Activated T-cell treated with anti-CD3 and anti-CD28 coated beads, Interleukin-2, amount 50 U/mL, for 72 hours (primary cell): Measurements from ENCODE around the gene ZNF594. TPM values are rescaled to one million over a fixed set of nuclear protein-coding genes. Genes with fewer than 3 reads are reported as not detected.
"Not testable (repeated sequence)": the region's sequence is repeated elsewhere in the genome, so short reads cannot be mapped to it uniquely, and the experiment has no call there.

Source experiments
- ATAC-seq, 2 donors: fragments of 150-1000 bp; cut with Tn5 transposase; replicated peaks in 1 of 2; 2 replicates each; pipeline ENCODE4 v1.10.0; 2021; ENCODE audit warnings: moderate library complexity in 2 of 2, mild to moderate bottlenecking in 1 of 2
- DNase-seq, 2 donors: peaks; one replicate each; pipeline ENCODE4 v3.0.0; 2021 to 2022; ENCODE audit warnings: mixed read lengths in 1 of 2
- H3K27ac Mint-ChIP-seq: one replicate; pipeline ENCODE4 v1.8.0; 2022; ENCODE audit warnings: mild to moderate bottlenecking, moderate library complexity, mixed read lengths
- H3K27me3 Mint-ChIP-seq: one replicate; pipeline ENCODE4 v1.8.0; 2022; ENCODE audit warnings: low read depth, mixed read lengths
- H3K36me3 Mint-ChIP-seq, 2 donors: one replicate each; pipeline ENCODE4 v1.8.0; 2022; ENCODE audit warnings: mixed read lengths in 2 of 2, mild to moderate bottlenecking in 1 of 2; ENCODE audit not compliant: insufficient read depth in 2 of 2
- H3K4me1 Mint-ChIP-seq: one replicate; pipeline ENCODE4 v1.8.0; 2022; ENCODE audit warnings: low read depth, mixed read lengths
- H3K4me3 Mint-ChIP-seq, 2 donors: one replicate each; pipeline ENCODE4 v1.8.0; 2022; ENCODE audit warnings: mild to moderate bottlenecking in 2 of 2, mixed read lengths in 2 of 2, moderate library complexity in 2 of 2
- H3K9me3 Mint-ChIP-seq, 2 donors: one replicate each; pipeline ENCODE4 v1.8.0; 2022; ENCODE audit warnings: mixed read lengths in 2 of 2
- total RNA-seq, 2 donors: library from RNA; stranded (reverse); gene quantifications; one replicate each; pipeline ENCODE4 v1.2.3, GENCODE V29; 2022

Gene ZNF594
- total RNA-seq, 2 donors from 2014 or later, result 5.3 to 7.8 TPM

DNA sequence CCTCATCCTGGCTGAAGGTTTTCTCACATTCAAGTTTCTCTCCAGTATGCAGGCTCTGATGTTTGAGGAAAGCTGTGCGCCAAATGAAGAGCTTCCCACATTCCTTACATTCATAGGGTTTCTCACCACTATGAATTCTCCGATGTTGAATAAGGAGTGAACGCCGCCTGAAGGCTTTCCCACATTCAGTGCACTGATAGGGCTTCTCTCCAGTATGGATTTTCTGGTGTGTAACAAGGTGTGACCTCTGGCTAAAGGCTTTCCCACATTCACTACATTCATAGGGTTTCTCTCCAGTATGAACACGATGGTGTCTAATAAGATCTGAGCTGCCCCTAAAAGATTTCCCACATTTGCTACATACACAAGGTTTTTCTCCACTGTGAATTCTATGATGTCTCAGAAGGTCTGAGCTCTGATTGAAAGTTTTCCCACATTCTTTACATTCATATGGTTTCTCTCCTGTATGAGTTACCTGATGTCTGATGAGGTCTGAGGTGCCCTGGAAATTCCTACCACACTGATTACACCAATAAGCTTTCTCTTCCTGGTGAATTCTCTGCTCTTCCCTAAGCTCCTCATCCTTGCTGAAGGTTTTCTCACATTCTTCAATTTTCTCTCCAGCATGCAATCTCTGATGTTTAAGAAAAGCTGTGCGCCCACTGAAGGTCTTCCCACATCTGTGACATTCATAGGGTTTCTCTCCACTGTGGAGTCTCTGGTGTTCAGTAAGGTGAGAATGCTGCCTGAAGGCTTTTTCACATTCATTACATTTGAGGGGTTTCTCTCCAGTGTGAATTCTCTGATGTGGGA lies 8.9 kb downstream of the ZNF594 start:
- no peak for ATAC-seq
- H3K4me1 Mint-ChIP-seq, result no peaks in the 10 kb centered on the region
- H3K27me3 Mint-ChIP-seq, result no peaks in the 10 kb centered on the region
- peak overlapping the region; percentile 77 for H3K27ac Mint-ChIP-seq
- H3K4me3 Mint-ChIP-seq, result no peak overlapping the region
- peaks cover 55 to 75% of the 10 kb centered on the region in 2 donors for H3K36me3 Mint-ChIP-seq
- peaks cover 20 to 42% of the 10 kb centered on the region in 2 donors for H3K9me3 Mint-ChIP-seq
- no peak for DNase-seq

GRCh38 chr17:5181509-5182305 lies 10.0 kb downstream of the ZNF594 start:
- no peaks in the 10 kb centered on the region for H3K4me1 Mint-ChIP-seq
- no peak for ATAC-seq
- peaks cover 48 to 70% of the 10 kb centered on the region in 2 donors for H3K36me3 Mint-ChIP-seq
- DNase-seq, result no peak
- H3K27ac Mint-ChIP-seq, result peak overlapping the region; percentile 77
- H3K27me3 Mint-ChIP-seq, result no peaks in the 10 kb centered on the region
- peaks cover 14 to 35% of the 10 kb centered on the region in 2 donors for H3K9me3 Mint-ChIP-seq
- H3K4me3 Mint-ChIP-seq, result no peak overlapping the region

DNA sequence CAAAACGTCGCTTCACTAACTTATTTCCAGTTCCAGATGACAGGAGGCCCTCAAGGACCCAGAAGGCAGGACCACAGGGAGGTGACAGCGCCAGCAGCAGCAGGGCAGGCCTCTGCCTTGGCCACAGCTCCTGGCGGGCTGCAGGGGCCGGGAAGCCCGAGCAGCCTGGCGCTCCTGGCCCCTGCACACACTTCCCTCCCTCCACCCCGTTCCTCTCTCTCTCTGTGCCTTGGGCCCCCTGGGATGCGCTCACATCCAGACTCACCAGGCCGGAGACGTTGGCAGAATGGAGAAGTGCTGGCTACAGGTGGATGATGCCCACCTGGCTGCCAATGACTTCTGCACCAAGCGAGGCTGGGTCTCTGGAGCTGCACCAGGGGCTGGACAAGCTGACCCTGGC lies 12.7 kb downstream of the ZNF594 start:
- Mint-ChIP-seq H3K4me1 (no peaks in the 10 kb centered on the region), H3K27ac (no peak overlapping the region), H3K36me3 (peaks cover 50 to 66% of the 10 kb centered on the region in 2 donors), H3K9me3 (peaks cover 7 to 34% of the 10 kb centered on the region in 2 donors), H3K27me3 (no peaks in the 10 kb centered on the region), H3K4me3 (no peak overlapping the region)
- DNase-seq, result no peak
- no peak for ATAC-seq

- peaks cover 2 to 16% of the 10 kb centered on the region in 2 donors for H3K9me3 Mint-ChIP-seq
- H3K27me3 Mint-ChIP-seq, ATAC-seq: not testable (repeated sequence)
Measured at GRCh38 chr17:5175027-5175426, 16.6 kb downstream of the ZNF594 start.

DNA sequence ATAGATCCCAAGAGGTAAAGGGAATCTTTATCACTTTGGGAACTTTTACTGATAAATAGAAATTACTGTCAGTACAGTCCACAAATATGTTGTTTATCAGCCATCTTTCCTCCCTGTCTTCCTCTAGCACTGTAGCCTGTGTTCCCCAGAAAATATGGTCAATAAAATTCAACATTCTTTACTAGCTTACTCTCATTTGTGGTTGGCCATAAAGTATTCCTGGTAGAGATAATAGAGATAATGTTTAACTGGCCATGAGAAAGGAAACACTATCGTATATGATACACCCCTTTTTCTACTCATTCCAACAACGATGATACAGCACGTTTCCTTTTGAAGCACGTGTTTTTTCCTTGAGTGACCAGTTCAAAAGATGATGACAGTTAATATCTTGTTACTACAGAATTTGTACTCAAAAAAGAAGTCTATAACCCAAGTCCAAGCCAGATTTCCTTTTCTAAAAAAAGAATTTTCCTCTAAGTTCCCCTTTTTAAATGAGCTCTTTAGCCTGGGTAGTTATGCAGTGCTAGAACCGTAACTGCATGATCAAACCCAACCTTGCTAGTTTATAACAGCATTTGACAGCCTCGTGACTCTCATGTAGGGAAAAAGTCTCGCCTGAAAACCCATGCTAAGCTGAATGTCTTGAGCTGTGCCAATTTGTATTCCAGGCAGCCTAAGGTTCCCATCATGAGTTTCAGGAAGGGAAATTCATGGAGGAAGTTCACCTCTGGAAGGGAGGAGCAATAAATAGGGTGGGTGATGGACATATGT lies 25.7 kb downstream of the ZNF594 start:
- not testable (repeated sequence) for DNase-seq, ATAC-seq, H3K9me3 Mint-ChIP-seq, H3K27ac Mint-ChIP-seq, H3K4me3 Mint-ChIP-seq, H3K4me1 Mint-ChIP-seq, H3K36me3 Mint-ChIP-seq
- H3K27me3 Mint-ChIP-seq, result peaks cover 16% of the 10 kb centered on the region

More at GRCh38 chr17:5175027-5175426, 16.6 kb downstream of the ZNF594 start:
- not testable (repeated sequence) for H3K4me3 Mint-ChIP-seq, H3K27ac Mint-ChIP-seq, H3K4me1 Mint-ChIP-seq, DNase-seq
- H3K36me3 Mint-ChIP-seq, result peaks cover 16 to 33% of the 10 kb centered on the region in 2 donors

GRCh38 chr17:5164436-5164835 lies 27.2 kb downstream of the ZNF594 start:
- H3K4me3 Mint-ChIP-seq, result no peak overlapping the region
- no peaks in the 10 kb centered on the region for H3K9me3 Mint-ChIP-seq
- peaks cover 16% of the 10 kb centered on the region for H3K27me3 Mint-ChIP-seq
- ATAC-seq (no peak), DNase-seq (no peak)
- H3K27ac Mint-ChIP-seq, result no peak overlapping the region
- no peaks in the 10 kb centered on the region for H3K4me1 Mint-ChIP-seq
- H3K36me3 Mint-ChIP-seq, result no peaks in the 10 kb centered on the region

DNA sequence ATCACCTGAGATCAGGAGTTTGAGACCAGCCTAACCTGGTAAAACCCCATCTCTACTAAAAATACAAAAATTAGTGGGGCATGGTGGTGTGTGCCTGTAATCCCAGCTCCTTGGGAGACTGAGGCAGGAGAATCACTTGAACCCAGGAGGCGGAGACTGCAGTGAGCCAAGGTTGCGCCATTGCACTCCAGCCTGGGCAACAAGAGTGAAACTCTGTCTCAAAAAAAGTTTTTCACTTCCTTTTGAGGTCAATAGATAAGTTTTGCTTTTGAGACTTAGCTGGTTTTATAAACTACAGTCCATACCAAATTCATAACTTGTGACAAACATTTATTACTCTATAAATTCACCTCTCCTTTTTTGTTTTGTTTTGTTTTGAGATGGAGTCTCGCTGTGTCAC lies 29.9 kb downstream of the ZNF594 start:
- not testable (repeated sequence) for H3K27ac Mint-ChIP-seq, H3K4me3 Mint-ChIP-seq, H3K36me3 Mint-ChIP-seq, DNase-seq, H3K4me1 Mint-ChIP-seq, H3K9me3 Mint-ChIP-seq, ATAC-seq
- H3K27me3 Mint-ChIP-seq, result peaks cover 22% of the 10 kb centered on the region

DNA sequence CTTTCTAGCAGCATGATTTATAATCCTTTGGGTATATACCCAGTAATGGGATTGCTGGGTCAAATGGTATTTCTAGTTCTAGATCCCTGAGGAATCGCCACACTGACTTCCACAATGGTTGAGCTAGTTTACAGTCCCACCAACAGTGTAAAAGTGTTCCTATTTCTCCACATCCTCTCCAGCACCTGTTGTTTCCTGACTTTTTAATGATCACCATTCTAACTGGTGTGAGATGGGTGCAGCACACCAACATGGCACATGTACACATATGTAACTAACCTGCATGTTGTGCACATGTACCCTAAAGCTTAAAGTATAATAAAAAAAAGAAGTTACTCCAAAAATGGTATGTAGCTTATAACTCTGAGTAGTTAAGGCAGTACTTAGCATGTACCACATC lies 31.0 kb downstream of the ZNF594 start:
- H3K9me3 Mint-ChIP-seq, DNase-seq, ATAC-seq, H3K4me1 Mint-ChIP-seq, H3K36me3 Mint-ChIP-seq, H3K4me3 Mint-ChIP-seq, H3K27ac Mint-ChIP-seq: not testable (repeated sequence)
- H3K27me3 Mint-ChIP-seq, result peaks cover 17% of the 10 kb centered on the region

DNA sequence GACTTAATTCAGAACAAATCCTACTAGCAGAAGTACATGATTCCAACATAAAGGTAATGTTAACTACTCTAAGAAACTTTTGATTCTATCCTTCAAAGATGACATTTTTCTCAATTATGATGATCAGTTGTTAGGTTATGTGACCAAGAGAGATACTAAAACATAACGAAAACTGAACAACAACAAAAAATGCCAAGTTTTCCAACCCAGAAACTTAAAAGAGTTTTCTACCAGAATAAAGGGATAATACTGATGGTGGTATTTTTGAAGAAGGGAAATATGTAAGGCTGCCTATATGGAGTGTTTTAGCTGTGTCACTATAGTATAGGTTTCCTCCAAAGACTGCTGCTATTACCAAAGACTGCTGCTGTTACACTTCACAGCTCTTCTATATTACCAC lies 45.5 kb downstream of the ZNF594 start:
- not testable (repeated sequence) for H3K9me3 Mint-ChIP-seq, H3K27ac Mint-ChIP-seq, ATAC-seq, H3K27me3 Mint-ChIP-seq, H3K36me3 Mint-ChIP-seq, H3K4me3 Mint-ChIP-seq, DNase-seq, H3K4me1 Mint-ChIP-seq

GRCh38 chr17:5142877-5143276 lies 48.8 kb downstream of the ZNF594 start:
- H3K4me3 Mint-ChIP-seq, H3K27me3 Mint-ChIP-seq, H3K9me3 Mint-ChIP-seq, ATAC-seq, H3K36me3 Mint-ChIP-seq, DNase-seq, H3K4me1 Mint-ChIP-seq, H3K27ac Mint-ChIP-seq: not testable (repeated sequence)

GRCh38 chr17:5139458-5139732 lies 52.3 kb downstream of the ZNF594 start:
- DNase-seq (no peak), ATAC-seq (no peak)
- H3K9me3 Mint-ChIP-seq, result no peaks in the 10 kb centered on the region
- no peak overlapping the region for H3K27ac Mint-ChIP-seq
- peaks cover 2% of the 10 kb centered on the region for H3K27me3 Mint-ChIP-seq
- H3K36me3 Mint-ChIP-seq, result no peaks in the 10 kb centered on the region
- H3K4me1 Mint-ChIP-seq, result no peaks in the 10 kb centered on the region
- no peak overlapping the region for H3K4me3 Mint-ChIP-seq

GRCh38 chr17:5138616-5139457 lies 52.8 kb downstream of the ZNF594 start:
- Mint-ChIP-seq H3K4me1 (no peaks in the 10 kb centered on the region), H3K27ac (no peak overlapping the region), H3K36me3 (no peaks in the 10 kb centered on the region), H3K27me3 (no peaks in the 10 kb centered on the region), H3K4me3 (no peak overlapping the region), H3K9me3 (no peaks in the 10 kb centered on the region)
- ATAC-seq, result no peak
- no peak for DNase-seq
